SK-N-SH (cell line): ENCODE results near the gene STARD13. TPM values are rescaled to one million over a fixed set of nuclear protein-coding genes. Genes with fewer than 3 reads are reported as not detected.
A peak's percentile ranks its signal among the peaks of the same experiment; 100 is the strongest.

ENCODE experiments used
- CTCF ChIA-PET: fragments of 300-600, 350-600 bp; formaldehyde crosslinking; extraction: SDS; loops from one replicate; lab custom pipeline; 2021; lab: Yijun Ruan, JAX
- POLR2A ChIA-PET: fragments of 350-600 bp; sonication (Branson Sonifier 250); formaldehyde crosslinking; extraction: SDS; loops from one replicate; lab custom pipeline; 2020; ENCODE audit warnings: antibody characterized with exemption, inconsistent platforms; lab: Yijun Ruan, JAX
- DNase-seq: peaks from one replicate; pipeline ENCODE4 v3.0.0; 2012
- H2AFZ ChIP-seq: fragments of 200-600 bp; sonication (generic); 2 replicates; pipeline ENCODE4 v1.8.1; 2016; ENCODE audit warnings: antibody characterized with exemption, mild to moderate bottlenecking, low read depth
- H3F3A ChIP-seq: fragments of 200-600 bp; sonication (generic); replicated peaks from 2 replicates; pipeline ENCODE3; 2016; ENCODE audit warnings: antibody characterized with exemption, mild to moderate bottlenecking; ENCODE audit not compliant: insufficient read depth
- H3K27ac ChIP-seq, 2 experiments: fragments of 200-500 bp in 1 of 2; fragments of 200-600 bp in 1 of 2; sonication (Bioruptor generic) in 1 of 2; sonication (generic), shearing (Covaris generic) in 1 of 2; 2 replicates each; pipeline versions ENCODE4 v1.5.1 to v1.6.1; 2014 to 2016; ENCODE audit warnings: low read depth in 2 of 2, inconsistent platforms in 1 of 2, low read length in 1 of 2, mild to moderate bottlenecking in 1 of 2, mixed read lengths in 1 of 2
- H3K27me3 ChIP-seq: fragments of 200-600 bp; sonication (generic), shearing (Covaris generic); 2 replicates; pipeline ENCODE4 v1.6.1; 2016; ENCODE audit warnings: mixed run types; ENCODE audit not compliant: insufficient read depth
- H3K36me3 ChIP-seq, 2 experiments: fragments of 200-500 bp in 1 of 2; fragments of 200-600 bp in 1 of 2; sonication (Bioruptor generic) in 1 of 2; sonication (generic) in 1 of 2; replicated peaks in 1 of 2; 2 replicates each; pipeline versions ENCODE3 to v1.5.1; 2014 to 2016; ENCODE audit warnings: low read length in 1 of 2, mild to moderate bottlenecking in 1 of 2; ENCODE audit not compliant: insufficient read depth in 2 of 2, control insufficient read depth in 1 of 2
- H3K4me1 ChIP-seq, 2 experiments: fragments of 200-500 bp in 1 of 2; fragments of 200-600 bp in 1 of 2; sonication (Bioruptor generic) in 1 of 2; sonication (generic), shearing (Covaris generic) in 1 of 2; 2 replicates each; pipeline versions ENCODE4 v1.5.1 to v1.6.1; 2014 to 2016; ENCODE audit warnings: low read depth in 1 of 2, low read length in 1 of 2, mixed run types in 1 of 2; ENCODE audit not compliant: insufficient read depth in 2 of 2, control insufficient read depth in 1 of 2
- H3K4me2 ChIP-seq: fragments of 200-600 bp; sonication (generic), shearing (Covaris generic); 2 replicates; pipeline ENCODE4 v1.6.1; 2017; ENCODE audit warnings: mixed run types
- H3K4me3 ChIP-seq, 2 experiments: fragments of 200-500 bp in 1 of 2; fragments of 200-600 bp in 1 of 2; sonication (Bioruptor generic) in 1 of 2; sonication (generic), shearing (Covaris generic) in 1 of 2; 2 replicates each; pipeline versions ENCODE4 v1.5.1 to v1.8.1; 2014 to 2016; ENCODE audit warnings: low read depth in 2 of 2, inconsistent platforms in 1 of 2, low read length in 1 of 2, mild to moderate bottlenecking in 1 of 2, mixed read lengths in 1 of 2, moderate library complexity in 1 of 2
- H3K79me2 ChIP-seq: fragments of 200-600 bp; sonication (generic); 2 replicates; pipeline ENCODE4 v1.8.1; 2017; ENCODE audit warnings: mild to moderate bottlenecking; ENCODE audit not compliant: insufficient read depth
- H3K9ac ChIP-seq: fragments of 200-600 bp; sonication (generic); 2 replicates; pipeline ENCODE4 v1.6.1; 2017; ENCODE audit warnings: mixed run types
- H3K9me2 ChIP-seq: fragments of 200-600 bp; sonication (generic); 2 replicates; pipeline ENCODE4 v1.6.1; 2017; ENCODE audit warnings: mixed run types
- H3K9me3 ChIP-seq: fragments of 200-600 bp; sonication (generic); 2 replicates; pipeline ENCODE4 v1.6.1; 2017; ENCODE audit warnings: mixed run types, mild to moderate bottlenecking, moderate library complexity
- H4K20me1 ChIP-seq: fragments of 200-600 bp; sonication (generic); 2 replicates; pipeline ENCODE4 v1.6.1; 2017; ENCODE audit warnings: mild to moderate bottlenecking, mixed run types; ENCODE audit not compliant: insufficient read depth
- ELF1 ChIP-seq: IDR thresholded peaks from 2 replicates; pipeline ENCODE4 v1.4.0; 2012
- EZH2phosphoT487 ChIP-seq: fragments of 200-600 bp; sonication (generic); IDR thresholded peaks from 2 replicates; pipeline ENCODE4 v1.6.1; 2017; ENCODE audit warnings: low read depth, mixed run types, mild to moderate bottlenecking, antibody characterized with exemption, moderate library complexity, borderline replicate concordance
- FOSL2 ChIP-seq: IDR thresholded peaks from 2 replicates; pipeline ENCODE4 v1.4.0; 2012; ENCODE audit warnings: low read depth, mild to moderate bottlenecking, moderate library complexity, borderline replicate concordance
- GATA2 ChIP-seq: sonication (generic); formaldehyde crosslinking; IDR thresholded peaks from 2 replicates; pipeline ENCODE4 v1.5.0; 2020; ENCODE audit warnings: mild to moderate bottlenecking, missing genetic modification reagents
- JUND ChIP-seq: IDR thresholded peaks from 2 replicates; pipeline ENCODE4 v1.4.0; 2012
- MEF2A ChIP-seq: IDR thresholded peaks from 2 replicates; pipeline ENCODE4 v1.4.0; 2012; ENCODE audit warnings: low read depth, borderline replicate concordance
- NFIC ChIP-seq: IDR thresholded peaks from 2 replicates; pipeline ENCODE4 v1.4.0; 2012; ENCODE audit warnings: borderline replicate concordance
- NRF1 ChIP-seq: IDR thresholded peaks from 2 replicates; pipeline ENCODE4 v1.6.1; 2012; ENCODE audit warnings: low read depth, mild to moderate bottlenecking, low read length
- POLR2AphosphoS5 ChIP-seq: IDR thresholded peaks from 2 replicates; pipeline ENCODE4 v1.6.1; 2012; ENCODE audit warnings: low read depth, low read length
- RAD21 ChIP-seq: IDR thresholded peaks from 2 replicates; pipeline ENCODE4 v1.6.1; 2012; ENCODE audit warnings: mild to moderate bottlenecking, low read length
- RCOR1 ChIP-seq: fragments of 150-350 bp; IDR thresholded peaks from 2 replicates; pipeline ENCODE4 v1.6.1; 2017; ENCODE audit warnings: antibody characterized with exemption, low read length
- RXRA ChIP-seq: IDR thresholded peaks from 2 replicates; pipeline ENCODE4 v1.4.0; 2012; ENCODE audit warnings: low read depth, mild to moderate bottlenecking, borderline replicate concordance
- SIN3A ChIP-seq: IDR thresholded peaks from 2 replicates; pipeline ENCODE4 v1.6.1; 2012; ENCODE audit warnings: low read depth, mild to moderate bottlenecking, low read length, moderate library complexity, borderline replicate concordance
- SMC3 ChIP-seq: IDR thresholded peaks from 2 replicates; pipeline ENCODE4 v1.6.1; 2012; ENCODE audit warnings: low read depth, low read length, improper control_type of control experiment
- TCF12 ChIP-seq: IDR thresholded peaks from 2 replicates; pipeline ENCODE4 v1.4.0; 2012
- WGBS: methylation state at CpG from one replicate; pipeline ENCODE4 v1.1.6; 2017; ENCODE audit warnings: low lambda C conversion rate; 5-methylcytosine and 5-hydroxymethylcytosine counted together
- polyA plus RNA-seq, 3 experiments: library from polyadenylated mRNA; depleted of rRNA; stranded (reverse); fragments of >200 nt; gene quantifications; 2 replicates each; pipeline ENCODE4 v1.2.3, GENCODE V29; 2012
- TF ChIP-seq, protein P1 (sequence below): IDR thresholded peaks from 2 replicates; pipeline ENCODE4 v1.6.1; 2012; ENCODE audit warnings: mild to moderate bottlenecking, low read depth, low read length, moderate library complexity
- TF ChIP-seq, protein P2 (sequence below): fragments of 150-350 bp; IDR thresholded peaks from 2 replicates; pipeline ENCODE4 v1.6.1; 2016; ENCODE audit warnings: mild to moderate bottlenecking, low read depth, low read length
- TF ChIP-seq, protein P3 (sequence below): IDR thresholded peaks from 2 replicates; pipeline ENCODE4; 2012
- TF ChIP-seq, protein P4 (sequence below): IDR thresholded peaks from 2 replicates; pipeline ENCODE4 v1.4.0; 2012; ENCODE audit warnings: low read depth, borderline replicate concordance
- TF ChIP-seq, protein P5 (sequence below): IDR thresholded peaks from 2 replicates; pipeline ENCODE4 v1.4.0; 2012; ENCODE audit warnings: low read depth, borderline replicate concordance
- TF ChIP-seq, protein P6 (sequence below): IDR thresholded peaks from 2 replicates; pipeline ENCODE4 v1.4.0; 2012; ENCODE audit warnings: low read depth

The STARD13 gene
- polyA plus RNA-seq, 1 of the 3 experiments (the other 2 are of a cell fraction), result 5.7 TPM

DNA sequence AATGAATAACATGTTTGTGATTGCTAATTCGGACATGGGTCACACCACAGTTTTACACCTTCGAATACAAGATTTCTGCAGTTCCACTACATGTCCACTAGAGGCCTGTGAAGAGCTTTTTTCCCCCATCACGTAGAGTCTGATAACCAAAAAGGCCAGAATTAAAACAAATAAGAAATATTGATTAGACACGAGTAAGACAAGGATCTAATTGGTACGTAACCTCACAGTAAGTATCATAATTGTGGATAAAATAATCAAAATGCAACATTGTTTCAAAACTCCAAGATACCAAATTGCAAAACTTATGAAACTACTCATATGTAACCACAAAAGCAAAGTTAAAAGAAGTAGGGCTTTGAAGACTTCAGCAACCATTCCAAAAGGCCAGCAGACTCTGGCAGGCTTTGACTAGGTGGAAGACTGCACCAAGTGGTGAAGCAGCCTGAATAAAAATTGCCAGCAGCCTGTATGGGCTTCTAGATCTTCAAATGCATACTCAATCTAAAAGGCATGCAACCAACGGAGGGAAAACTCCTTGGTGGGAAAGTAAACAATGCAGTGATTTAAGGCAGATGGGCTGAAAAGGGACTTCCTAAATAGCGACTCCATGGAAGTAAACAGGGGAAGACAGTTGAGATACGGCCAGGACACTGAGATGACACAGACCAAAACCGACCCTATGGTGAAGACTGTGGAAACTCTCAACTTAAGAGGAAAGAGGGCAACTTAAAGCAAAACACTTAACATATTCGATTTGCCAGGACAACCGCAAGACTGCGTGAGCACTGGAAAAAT, 56.7 kb downstream of the STARD13 start (continued):
- TF ChIP-seq, protein P1, sequence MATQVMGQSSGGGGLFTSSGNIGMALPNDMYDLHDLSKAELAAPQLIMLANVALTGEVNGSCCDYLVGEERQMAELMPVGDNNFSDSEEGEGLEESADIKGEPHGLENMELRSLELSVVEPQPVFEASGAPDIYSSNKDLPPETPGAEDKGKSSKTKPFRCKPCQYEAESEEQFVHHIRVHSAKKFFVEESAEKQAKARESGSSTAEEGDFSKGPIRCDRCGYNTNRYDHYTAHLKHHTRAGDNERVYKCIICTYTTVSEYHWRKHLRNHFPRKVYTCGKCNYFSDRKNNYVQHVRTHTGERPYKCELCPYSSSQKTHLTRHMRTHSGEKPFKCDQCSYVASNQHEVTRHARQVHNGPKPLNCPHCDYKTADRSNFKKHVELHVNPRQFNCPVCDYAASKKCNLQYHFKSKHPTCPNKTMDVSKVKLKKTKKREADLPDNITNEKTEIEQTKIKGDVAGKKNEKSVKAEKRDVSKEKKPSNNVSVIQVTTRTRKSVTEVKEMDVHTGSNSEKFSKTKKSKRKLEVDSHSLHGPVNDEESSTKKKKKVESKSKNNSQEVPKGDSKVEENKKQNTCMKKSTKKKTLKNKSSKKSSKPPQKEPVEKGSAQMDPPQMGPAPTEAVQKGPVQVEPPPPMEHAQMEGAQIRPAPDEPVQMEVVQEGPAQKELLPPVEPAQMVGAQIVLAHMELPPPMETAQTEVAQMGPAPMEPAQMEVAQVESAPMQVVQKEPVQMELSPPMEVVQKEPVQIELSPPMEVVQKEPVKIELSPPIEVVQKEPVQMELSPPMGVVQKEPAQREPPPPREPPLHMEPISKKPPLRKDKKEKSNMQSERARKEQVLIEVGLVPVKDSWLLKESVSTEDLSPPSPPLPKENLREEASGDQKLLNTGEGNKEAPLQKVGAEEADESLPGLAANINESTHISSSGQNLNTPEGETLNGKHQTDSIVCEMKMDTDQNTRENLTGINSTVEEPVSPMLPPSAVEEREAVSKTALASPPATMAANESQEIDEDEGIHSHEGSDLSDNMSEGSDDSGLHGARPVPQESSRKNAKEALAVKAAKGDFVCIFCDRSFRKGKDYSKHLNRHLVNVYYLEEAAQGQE, result no peak
- no peak for TF ChIP-seq NRF1
- TF ChIP-seq, protein P2, sequence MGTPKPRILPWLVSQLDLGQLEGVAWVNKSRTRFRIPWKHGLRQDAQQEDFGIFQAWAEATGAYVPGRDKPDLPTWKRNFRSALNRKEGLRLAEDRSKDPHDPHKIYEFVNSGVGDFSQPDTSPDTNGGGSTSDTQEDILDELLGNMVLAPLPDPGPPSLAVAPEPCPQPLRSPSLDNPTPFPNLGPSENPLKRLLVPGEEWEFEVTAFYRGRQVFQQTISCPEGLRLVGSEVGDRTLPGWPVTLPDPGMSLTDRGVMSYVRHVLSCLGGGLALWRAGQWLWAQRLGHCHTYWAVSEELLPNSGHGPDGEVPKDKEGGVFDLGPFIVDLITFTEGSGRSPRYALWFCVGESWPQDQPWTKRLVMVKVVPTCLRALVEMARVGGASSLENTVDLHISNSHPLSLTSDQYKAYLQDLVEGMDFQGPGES, result no peak
- TF ChIP-seq ELF1, result no peak
- TF ChIP-seq SMC3, result peak; percentile 81
- peak; percentile 62 for TF ChIP-seq TCF12

DNA sequence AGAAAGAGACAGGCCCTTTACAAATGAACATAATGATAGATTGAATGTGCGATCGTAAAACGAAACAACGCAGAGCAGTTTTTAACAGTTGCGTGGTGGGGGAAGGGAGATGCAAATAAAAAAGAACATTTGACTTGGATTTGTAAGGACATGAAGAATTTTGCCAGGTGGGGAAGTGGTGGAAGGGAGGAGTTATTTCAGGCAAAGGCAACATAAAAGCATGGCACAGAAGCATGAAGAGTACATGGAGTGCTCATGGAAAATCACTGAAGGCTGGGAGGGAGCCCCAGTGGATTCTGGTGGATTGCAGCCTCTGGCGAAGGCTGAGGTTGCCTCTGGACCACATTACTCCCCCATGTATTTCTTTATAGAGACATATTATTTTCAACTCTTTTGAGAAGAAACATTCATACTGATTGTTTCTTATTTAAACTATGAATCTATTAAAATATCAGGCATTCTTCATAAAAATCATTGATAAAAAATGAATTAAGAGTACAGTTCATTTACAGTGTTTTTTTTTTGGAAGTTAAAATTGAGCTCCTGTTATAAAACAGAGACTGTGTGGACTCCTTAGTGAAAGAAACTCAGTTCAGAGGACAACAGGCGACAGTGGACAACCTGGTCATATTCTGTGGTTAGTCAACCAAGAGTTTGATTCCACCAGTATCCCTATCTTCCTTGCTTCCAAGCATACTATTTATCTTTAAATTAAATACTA, 57.5 kb downstream of the STARD13 start:
- POLR2A ChIA-PET, result no interaction called here
- TF ChIP-seq JUND (no peak), SMC3 (no peak), EZH2phosphoT487 (no peak), RXRA (no peak), RAD21 (no peak), MEF2A (no peak), FOSL2 (no peak), POLR2AphosphoS5 (no peak), GATA2 (CRISPR knock-in tag) (no peak), NFIC (no peak), SIN3A (no peak), RCOR1 (no peak)
- TF ChIP-seq, protein P3, sequence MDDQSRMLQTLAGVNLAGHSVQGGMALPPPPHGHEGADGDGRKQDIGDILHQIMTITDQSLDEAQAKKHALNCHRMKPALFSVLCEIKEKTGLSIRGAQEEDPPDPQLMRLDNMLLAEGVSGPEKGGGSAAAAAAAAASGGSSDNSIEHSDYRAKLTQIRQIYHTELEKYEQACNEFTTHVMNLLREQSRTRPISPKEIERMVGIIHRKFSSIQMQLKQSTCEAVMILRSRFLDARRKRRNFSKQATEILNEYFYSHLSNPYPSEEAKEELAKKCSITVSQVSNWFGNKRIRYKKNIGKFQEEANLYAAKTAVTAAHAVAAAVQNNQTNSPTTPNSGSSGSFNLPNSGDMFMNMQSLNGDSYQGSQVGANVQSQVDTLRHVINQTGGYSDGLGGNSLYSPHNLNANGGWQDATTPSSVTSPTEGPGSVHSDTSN, result no peak
- TF ChIP-seq, protein P4, sequence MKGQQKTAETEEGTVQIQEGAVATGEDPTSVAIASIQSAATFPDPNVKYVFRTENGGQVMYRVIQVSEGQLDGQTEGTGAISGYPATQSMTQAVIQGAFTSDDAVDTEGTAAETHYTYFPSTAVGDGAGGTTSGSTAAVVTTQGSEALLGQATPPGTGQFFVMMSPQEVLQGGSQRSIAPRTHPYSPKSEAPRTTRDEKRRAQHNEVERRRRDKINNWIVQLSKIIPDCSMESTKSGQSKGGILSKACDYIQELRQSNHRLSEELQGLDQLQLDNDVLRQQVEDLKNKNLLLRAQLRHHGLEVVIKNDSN, result no peak
- TF ChIP-seq, protein P5, sequence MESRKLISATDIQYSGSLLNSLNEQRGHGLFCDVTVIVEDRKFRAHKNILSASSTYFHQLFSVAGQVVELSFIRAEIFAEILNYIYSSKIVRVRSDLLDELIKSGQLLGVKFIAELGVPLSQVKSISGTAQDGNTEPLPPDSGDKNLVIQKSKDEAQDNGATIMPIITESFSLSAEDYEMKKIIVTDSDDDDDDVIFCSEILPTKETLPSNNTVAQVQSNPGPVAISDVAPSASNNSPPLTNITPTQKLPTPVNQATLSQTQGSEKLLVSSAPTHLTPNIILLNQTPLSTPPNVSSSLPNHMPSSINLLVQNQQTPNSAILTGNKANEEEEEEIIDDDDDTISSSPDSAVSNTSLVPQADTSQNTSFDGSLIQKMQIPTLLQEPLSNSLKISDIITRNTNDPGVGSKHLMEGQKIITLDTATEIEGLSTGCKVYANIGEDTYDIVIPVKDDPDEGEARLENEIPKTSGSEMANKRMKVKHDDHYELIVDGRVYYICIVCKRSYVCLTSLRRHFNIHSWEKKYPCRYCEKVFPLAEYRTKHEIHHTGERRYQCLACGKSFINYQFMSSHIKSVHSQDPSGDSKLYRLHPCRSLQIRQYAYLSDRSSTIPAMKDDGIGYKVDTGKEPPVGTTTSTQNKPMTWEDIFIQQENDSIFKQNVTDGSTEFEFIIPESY, result no peak
- TF ChIP-seq, protein P6, sequence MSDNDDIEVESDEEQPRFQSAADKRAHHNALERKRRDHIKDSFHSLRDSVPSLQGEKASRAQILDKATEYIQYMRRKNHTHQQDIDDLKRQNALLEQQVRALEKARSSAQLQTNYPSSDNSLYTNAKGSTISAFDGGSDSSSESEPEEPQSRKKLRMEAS, result no peak

More for the DNA sequence above, 57.5 kb downstream of the STARD13 start:
- no peak for DNase-seq
- Histone ChIP-seq H3K36me3 (peaks cover 0 to 6% of the 10 kb centered on the region in 2 experiments), H2AFZ (no peak overlapping the region), H3K4me1 (peaks cover 20 to 47% of the 10 kb centered on the region in 2 experiments), H3K27ac (peak overlapping the region in 1 of 2 experiments; percentile 97; a peak in 2 of 4 replicates), H3K9me2 (no peaks in the 10 kb centered on the region), H3K4me2 (peak overlapping the region; percentile 60; the same call in 1 of the 2 replicates), H3K79me2 (peaks cover 65% of the 10 kb centered on the region), H3K9me3 (no peaks in the 10 kb centered on the region; the same call in 1 of the 2 replicates), H4K20me1 (no peaks in the 10 kb centered on the region), H3K27me3 (no peaks in the 10 kb centered on the region), H3K4me3 (0 out of 4 replicates have a peak overlapping the region, but pooled peaks of 1 of the 2 experiments have one; percentile 34), H3F3A (peaks cover 28% of the 10 kb centered on the region), H3K9ac (peak overlapping the region; percentile 57; the same call in 1 of the 2 replicates)
- WGBS, result 96% methylated on average over 7 of the region's 7 CpGs
- CTCF ChIA-PET, result interaction anchor here (0.6 to 2.9 kb wide), 31 partner anchors 8 to 642 kb away, joined by 3 to 21 read pairs (median 3); partner anchors contain the start of gene PDS5B
